NOMO-1 treated with dmso at 0.1 percent for 144 hours (cell line): ENCODE data around the gene NADK2.

Experiments
- DNase-seq: peaks from one replicate; lab custom pipeline; 2025; ENCODE audit not compliant: unreplicated experiment; lab: John Stamatoyannopoulos, UW

NADK2 gene

DNA sequence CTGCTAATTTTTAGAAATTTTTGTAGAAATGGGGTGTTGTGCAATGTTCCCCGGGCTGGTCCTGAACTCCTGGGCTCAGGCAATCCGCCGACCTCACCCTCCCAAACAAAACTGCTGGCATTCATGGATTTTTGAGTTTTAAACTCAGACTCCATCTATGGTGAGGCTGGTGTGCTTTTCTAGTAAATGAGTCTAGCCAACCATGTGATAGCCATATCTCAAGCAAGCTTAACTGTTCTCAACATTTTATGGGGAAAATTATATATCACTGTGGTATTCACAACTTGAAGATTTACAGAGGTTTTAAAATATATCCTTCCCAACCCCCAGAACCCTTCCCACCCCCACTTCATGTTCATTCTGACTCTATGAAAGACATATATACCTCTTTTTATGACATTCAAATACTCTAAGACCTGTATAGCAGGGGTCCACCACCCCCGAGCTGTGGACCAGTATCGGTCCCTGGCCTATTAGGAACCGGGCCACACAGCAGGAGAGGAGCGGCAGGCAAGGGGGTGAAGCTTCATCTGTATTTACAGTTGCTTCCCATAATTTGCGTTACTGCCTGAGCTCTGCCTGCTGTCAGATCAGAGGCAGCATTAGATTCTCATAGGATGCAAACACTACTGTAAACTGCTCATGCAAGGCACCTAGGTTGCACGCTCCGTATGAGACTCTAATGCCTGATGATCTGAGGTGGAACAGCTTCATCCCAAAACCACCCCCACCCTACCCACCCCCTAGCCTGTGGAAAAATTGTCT lies 4.5 kb upstream of the NADK2 start:
- DNase-seq = no peak

- no peak for DNase-seq
These were observed 2.4 kb upstream of the NADK2 start for GRCh38 chr5:36244076-36244475.

DNA sequence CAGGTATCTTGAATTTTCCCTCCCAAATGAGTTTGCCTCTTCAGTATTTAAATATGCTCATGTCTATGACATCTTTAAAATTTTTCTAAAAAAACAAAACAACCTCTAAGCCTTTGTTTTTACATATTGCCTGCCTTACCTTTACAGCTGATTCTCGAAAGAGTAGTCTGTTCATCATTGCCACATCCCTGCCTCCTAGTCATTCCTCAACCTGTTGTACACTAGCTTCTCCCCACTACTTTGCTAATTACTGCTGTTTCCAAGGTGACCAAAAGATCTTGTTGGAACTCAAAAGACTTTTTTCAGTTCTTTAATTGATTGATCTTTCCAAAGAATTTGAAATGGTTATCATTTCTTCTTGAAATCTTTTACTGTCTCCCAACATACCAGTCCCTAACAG lies 1.9 kb upstream of the NADK2 start:
- no peak for DNase-seq

DNA sequence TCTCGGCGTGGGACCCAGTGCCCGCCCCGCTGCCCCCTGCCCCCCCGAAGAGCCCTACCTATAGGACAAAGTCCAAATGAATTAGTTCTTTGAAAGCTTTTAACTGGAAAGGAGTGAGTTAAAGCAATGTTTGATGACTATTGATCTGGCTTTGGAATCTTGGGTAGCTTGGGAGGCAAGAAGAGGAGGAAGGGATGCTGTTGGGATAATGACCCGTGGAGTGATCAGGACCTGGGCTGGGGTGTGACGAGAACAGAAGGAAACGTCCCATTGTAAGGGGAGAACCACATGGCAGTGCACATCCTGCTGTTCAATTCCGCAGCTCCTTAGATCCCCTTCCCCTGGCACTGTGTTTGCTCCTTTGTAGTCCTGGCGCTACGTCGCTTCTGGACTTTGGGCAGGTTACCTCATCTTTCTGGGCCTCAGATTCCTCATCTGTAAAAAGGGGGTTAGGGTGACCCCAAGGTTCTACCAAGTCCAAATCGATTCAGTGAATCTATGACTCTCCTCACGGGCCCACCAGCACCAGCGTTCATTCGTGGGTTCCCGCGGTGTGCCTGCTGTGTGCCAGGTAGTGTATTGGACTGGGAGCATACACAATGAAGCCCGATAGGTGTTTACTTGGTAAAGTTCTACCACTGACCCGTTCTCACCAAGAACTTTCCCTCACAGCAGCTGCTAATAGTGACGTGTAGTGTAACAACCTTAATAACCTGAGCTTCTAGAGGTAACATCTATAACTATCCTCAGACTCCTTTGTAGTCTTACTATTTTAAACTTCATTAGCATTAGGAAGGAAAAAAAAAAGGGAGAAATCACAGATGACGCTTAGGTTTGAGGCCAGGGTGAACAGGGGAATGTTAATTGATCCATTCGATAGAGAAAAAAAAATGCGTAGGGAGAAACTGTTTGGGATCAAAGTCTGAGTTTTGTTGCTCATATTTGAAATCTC lies 1.1 kb upstream of the NADK2 start:
- no peak for DNase-seq

GRCh38 chr5:36240779-36241630 lies 720 bp downstream of the NADK2 start:
- DNase-seq = peak; percentile 65

DNA sequence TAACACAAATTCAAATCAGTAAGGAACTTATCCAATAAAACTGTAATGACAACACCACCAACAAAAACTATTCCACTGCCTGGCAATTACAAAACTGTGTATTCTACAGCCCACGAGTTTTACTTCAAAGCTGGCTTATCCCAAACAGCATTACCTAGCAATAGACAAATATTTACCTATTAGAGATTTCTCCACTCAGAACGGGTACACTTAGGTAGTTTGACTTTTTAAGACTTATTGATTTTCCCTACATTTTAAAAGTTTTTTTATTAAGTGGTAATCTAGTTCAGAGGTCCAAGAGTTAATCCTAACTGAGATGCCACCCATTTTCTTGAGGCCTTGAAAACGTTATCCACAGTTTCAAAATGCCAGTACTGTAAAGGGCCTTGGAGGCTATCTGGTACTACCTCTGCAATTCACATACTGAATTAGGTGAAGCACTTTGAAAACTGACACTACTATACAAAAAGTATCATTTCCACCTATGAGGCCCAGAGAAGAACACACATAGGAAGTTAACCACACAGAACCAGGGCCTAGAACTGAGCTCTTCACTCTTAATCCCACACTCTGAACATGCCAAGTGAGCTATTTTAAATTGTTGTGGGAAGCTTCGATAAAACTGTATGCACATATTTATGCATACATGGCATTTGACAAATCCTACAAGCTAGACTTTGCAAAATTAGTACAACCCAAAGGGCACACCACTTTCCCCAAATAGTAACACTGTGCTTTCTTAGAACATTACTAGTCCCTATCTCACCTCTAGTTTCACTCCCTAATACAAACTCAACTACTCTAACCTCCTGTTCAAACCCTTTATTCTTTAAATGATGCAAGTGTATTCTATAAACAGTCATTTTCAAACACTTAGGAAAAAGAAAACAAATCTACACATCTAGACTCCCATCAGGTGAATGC lies 2.1 kb downstream of the NADK2 start:
- DNase-seq = no peak

- DNase-seq = no peak
These were observed 3.0 kb downstream of the NADK2 start for GRCh38 chr5:36238502-36239295.

GRCh38 chr5:36237751-36238150 lies 4.0 kb downstream of the NADK2 start:
- no peak for DNase-seq

GRCh38 chr5:36236801-36237200 lies 4.9 kb downstream of the NADK2 start:
- DNase-seq = no peak

DNA sequence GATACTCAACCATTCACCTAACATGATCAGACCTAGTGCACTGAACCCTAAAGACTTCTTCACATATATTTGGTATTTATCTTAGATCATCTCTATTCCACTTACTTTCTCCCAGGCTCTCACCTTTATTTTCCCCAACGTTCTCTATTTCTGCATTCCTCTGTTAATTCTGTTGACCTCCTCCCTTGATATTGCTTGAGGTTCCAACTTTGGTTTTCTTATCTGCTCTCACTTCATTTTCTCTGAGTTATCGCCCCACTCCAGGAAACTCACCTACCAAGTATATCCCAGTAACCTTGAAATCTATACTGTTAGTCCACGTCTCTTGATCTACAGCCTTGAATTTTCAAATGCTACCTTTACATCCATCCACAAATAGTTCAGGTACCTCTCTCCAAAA lies 9.2 kb downstream of the NADK2 start:
- DNase-seq = no peak

DNA sequence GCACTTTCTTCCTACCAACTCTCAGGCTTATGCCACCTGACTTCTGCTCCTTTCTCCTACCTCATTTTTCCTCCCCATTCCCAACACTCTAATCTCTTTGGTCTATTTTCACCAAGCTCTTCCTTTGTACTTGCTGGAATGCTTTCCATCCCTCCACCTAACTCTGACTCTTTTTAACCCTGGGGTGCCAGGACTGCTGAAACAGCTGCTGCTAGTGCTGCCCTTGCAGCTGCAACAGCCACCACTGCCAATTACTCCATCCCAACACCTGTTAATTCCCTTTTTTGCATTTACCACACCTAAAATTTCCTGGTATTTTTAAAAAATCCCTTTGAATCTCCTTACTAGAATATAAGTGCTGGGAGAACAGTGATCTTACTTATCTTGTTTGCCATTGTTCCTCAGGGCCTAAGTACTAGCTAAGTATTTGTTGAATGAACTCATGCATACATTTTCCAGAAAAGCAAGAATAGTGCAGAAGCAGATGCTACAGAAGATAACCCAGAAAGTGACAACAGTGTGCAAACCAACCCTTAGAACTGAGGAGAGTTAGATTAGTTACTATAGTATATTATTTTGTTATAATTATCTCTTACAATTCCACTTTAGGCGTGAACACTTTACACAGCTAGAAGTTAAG lies 11.5 kb downstream of the NADK2 start:
- no peak for DNase-seq

DNA sequence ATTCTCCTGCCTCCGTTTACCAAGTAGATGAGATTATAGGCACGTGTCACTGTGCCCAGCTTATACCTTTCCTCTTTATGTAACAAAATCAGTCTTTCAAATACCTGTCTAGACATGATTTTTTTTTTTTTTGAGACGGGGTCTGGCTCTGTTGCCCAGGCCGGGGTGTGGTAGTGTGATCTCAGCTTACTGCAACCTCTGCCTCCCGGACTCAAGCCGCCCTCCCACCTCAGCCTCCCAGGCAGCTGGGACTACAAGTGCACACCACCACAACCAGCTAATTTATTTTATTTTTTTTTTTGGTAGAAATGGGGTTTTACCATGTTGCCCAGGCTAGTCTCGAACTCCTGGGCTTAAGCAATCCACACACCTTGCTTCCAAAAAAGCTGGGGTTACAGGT lies 13.2 kb downstream of the NADK2 start:
- no peak for DNase-seq

DNA sequence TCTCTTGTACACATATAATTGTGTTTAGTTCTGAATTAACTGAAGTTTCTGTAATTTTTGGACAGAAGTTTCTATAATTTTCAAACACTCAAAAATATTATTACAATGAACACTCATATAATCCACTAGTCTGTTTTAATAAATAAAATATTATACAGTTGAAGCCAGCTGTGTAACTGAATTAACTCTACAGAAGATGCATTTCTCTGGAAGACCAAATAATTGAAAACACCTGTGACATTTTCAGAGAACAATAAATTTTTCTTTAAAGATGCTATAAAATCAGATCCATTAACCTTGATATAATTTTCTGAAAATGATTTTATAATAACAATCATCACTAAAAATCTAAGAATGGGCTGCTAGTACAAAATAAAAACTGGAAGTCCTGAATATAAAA lies 14.7 kb downstream of the NADK2 start:
- no peak for DNase-seq

GRCh38 chr5:36222620-36223019 lies 19.1 kb downstream of the NADK2 start:
- DNase-seq = no peak

- no peak for DNase-seq
These were observed 23.7 kb downstream of the NADK2 start for GRCh38 chr5:36217988-36218387.

- no peak for DNase-seq
These were observed 24.2 kb downstream of the NADK2 start for GRCh38 chr5:36217567-36217966.

DNA sequence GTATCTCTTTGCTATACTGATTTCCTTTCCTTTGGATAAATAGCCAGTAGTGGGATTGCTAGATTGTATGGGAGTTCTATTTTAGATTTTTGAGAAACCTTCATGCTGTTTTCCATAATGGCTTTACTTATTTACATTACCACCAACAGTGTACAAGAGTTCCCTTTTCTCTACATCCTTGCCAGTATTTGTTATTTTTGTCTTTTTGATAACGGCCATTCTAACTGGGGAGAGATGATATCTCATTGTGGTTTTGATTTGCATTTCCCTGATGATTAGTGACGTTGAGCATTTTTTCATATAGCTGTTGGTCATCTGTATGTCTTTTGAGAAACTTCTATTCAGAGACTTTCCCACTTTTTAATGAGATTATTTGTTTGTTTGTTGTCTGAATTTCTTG lies 25.8 kb downstream of the NADK2 start:
- DNase-seq = no peak

DNA sequence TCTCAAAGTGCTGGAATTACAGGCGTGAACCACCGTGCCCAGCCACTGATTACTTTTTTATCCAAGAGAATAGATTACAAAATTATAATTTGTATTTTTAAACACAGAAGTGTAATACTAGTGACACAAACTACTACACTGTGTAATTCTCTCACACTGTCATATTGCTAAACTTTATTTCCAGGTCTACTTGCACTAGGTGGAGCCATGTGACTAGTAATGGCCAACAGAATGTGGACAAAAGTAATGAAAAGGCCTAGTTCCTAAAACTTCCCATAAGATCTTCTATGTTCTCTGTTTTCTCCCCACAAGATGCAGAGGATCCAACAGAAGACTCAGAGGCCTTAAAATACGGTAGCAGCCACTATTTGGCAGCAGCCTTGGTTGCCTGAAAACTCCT lies 27.3 kb downstream of the NADK2 start:
- DNase-seq = no peak

DNA sequence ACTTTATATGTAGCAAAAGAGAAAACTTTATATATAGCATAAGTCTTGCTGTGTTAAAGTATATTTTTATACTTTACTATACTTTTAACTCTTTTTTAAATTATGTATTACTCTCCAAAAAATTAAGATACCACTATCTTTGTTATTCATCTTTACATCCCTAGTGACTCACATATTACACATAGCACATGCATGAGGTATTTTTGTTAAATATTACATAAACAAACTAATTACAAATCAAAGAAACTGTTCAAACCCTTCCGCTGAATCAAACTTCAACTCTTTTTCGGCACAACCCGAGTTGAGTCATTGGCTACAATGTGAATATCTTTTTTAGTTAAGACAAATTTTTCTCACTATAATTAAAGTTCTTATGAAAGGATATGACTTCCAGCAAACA lies 32.1 kb downstream of the NADK2 start:
- no peak for DNase-seq
